ENCODE measurements around the gene KLK10.

Gene KLK10

DNA sequence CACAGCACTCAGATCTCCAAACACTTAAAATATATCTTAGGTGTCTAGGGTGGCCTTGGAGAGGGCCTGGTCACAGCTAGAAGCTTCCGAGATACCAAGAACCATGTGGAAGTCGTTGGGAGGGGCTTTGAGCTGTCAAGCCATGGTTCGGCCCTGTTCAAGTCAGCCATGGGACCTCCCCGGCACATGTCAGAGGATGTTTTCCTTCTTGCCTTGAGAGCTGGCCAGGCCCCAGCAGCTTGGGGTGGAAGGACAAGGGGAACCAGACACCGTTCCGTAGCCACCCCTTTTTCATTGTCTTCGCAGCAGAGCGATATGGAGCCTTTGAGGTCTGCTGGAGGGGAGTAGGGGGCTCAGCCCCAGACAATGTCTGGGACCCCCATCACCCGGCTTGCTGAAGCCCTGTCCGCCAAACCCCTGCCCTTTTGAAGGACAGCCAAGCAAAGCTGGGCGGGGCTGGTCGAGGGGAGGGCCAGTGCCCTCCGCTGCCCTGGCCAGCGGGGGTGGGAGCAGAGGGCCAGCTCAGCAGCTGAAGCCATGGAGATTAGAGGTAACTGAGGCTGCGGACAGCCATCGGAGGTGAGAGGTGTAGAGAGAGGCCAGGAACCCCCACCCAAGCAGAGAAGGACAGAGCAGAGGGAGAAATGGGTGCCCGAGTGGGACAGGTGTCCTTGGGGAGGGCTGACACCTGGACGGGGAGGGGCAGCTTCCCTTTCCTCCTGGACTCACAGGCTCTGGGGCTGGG is 6.5 kb upstream of the KLK10 start:
- no peak for DNase-seq

DNA sequence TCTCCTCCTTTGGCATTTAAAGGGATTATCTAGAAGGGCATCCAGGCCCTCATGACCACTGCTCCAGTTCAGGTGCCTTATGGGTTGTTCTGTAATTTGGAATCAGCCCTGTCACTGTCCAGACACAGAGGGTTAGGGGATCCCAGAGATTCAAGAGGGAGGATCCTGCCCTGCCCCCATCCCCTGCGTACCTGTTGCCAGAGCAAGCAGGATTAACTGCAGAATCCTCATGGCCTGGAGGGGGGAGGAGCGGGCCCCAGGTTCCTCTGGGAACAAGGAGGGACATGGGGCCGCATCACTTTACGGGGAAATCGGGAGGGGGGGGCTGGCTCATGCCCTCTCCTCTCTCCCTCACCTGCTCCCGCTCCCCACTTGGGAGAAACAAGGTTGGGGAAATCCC is 5.9 kb upstream of the KLK10 start:
- DNase-seq = no peak

DNA sequence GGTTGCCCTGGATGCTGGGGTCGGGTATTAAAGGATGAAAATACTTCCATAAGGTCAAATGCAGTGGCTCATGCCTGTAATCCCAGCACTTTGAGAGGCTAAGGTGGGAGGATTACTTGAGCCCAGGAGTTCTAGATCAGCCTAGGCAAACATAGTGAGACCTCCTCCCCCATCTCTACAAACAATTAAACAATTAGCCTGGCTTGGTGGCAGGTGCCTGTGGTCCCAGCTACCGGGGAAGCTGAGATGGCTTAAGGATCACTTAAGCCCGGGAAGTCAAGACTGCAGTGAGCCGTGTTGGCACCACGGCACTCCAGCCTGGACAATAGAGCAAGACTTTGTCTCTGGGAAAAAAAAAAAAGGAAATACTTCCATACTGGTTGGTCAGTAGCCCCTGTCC is 5.4 kb upstream of the KLK10 start:
- DNase-seq = no peak

DNA sequence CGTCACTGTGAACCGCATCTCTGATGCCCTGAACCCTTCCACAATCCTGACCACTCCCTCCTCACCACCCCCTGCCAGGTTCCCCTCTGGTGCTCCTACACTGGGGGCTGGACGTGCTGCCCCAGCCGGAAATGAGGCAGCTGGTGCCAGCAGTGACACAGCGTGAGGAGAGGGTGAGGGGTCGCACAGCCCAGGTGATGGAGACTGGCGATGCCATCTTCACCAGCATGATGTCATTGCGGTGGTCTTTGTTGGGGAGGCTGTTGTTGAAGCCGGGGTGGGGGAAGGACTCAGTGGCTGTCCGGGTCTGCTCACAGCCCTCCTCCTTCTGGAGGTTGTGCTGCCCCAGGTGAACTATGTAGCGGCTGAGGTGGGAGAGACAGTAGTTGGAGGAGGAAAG is 4.4 kb upstream of the KLK10 start:
- DNase-seq = no peak

DNA sequence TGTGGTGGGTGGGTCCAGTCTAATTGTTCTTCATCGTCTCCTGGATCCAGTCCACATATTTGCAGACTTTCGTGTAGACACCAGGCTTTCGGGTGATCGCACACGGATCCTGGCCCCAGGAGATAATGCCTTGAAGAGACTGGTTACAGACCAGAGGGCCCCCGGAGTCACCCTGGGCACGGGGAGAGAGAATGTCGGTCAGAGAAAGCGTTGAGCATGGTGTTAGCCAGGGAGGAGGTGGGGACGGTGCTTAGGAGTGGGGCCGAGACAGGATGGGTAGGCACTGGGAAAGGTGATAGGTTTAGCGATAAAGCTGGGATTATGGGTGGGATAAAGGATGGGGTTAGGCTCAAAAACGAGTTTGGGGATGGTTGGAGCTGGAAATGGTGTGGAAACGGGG is 3.0 kb upstream of the KLK10 start:
- no peak for DNase-seq

- DNase-seq = no peak
Measured at GRCh38 chr19:51020988-51021651, 1.6 kb upstream of the KLK10 start.

- no peak for DNase-seq
Measured at GRCh38 chr19:51018745-51019543, 565 bp downstream of the KLK10 start.

DNA sequence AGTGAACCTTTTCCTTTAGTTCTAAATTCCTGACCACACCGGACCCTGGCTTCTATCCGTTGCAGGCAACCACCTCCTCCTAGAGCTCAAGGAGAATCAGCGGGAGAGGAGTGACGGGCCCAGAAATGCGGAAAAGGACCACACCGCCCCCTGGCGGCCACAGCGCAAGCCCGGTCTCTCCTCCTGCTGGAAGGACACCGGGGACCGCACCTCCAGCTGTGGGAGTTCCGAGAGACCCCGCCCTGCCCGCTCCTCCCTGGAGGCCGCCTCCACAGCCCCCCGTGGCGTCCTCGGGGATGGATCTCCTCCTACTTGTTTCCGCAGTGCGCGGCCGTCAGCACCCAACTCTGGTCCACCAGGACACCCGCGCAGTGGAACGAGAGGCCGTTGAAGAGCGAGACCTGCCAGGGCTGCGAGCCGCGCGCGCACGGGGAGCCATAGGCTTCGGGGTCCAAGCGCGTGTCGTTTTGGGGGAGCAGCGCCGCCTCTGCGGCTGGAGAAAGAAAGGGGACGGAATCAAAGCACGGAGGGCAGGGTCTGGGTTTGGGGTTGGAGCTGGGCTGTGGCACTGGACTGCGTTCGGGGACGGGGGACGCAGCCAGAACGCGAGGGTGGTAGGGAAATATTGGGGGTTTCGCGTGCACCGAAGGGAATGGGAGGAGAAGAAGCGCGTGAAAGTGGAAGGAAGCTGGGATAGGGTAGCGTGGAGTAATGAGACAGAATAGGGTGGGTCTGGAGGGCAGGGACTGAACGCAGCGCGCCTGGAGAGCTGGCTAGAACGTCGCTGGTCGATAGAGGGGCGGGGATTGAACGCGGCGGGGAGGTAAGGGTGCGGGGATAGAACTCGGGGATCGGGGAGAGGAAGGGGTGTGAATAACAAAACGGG is 2.5 kb downstream of the KLK10 start:
- DNase-seq = peak; percentile 33

DNA sequence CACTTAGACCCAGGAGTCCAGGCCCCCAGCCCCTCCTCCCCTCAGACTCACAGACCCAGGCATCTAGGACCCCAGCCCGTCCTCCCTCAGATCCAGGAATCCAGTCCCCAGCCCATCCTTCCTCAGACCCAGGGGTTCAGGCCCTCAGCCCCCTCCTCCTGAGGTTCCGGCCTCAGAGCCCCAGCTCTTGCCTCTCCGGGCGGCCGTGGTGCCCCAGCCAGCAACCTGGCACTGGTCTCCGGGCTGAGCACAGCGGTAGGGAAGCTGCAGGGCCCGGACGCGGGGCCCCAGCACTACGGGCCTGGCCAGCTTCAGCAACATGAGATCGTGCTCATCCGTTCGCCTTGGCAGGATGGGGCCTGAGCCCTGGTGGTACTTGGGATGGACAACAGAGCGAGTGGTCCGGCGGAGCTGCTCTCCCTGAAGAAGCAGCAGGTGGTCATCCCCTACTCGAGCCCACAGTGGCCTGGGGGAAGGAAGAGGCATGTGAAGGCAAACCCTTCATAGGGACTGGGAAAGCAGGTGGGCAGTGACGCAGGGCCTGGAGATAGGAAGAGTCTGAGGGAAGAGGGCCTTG is 3.7 kb downstream of the KLK10 start:
- no peak for DNase-seq

GRCh38 chr19:51014242-51014641 is 5.3 kb downstream of the KLK10 start:
- no peak for DNase-seq

DNA sequence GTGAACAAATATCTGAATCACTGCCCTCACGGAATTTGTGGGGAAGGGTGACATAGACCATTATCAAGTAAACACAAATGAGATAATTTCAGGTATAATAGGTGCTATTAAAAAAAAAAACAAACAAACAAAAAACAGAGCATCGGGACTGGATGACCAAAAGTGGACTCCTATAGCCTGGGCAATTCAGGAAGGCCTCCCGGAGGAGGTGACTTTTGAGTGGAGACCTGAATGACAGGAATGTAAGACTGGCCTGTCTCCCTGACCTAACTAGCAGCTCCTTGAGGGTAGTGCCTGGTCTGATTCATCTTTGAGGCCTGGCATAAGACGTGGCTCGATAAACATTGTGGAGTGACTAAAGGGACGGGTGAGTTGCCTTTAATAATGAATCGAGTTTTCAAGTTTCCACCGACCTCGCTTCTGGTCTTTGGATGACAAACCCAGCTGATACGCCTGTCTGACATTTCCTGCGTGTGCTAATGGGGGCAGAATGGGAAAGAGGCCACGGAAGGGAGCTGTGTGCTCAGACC is 6.8 kb downstream of the KLK10 start:
- no peak for DNase-seq

DNA sequence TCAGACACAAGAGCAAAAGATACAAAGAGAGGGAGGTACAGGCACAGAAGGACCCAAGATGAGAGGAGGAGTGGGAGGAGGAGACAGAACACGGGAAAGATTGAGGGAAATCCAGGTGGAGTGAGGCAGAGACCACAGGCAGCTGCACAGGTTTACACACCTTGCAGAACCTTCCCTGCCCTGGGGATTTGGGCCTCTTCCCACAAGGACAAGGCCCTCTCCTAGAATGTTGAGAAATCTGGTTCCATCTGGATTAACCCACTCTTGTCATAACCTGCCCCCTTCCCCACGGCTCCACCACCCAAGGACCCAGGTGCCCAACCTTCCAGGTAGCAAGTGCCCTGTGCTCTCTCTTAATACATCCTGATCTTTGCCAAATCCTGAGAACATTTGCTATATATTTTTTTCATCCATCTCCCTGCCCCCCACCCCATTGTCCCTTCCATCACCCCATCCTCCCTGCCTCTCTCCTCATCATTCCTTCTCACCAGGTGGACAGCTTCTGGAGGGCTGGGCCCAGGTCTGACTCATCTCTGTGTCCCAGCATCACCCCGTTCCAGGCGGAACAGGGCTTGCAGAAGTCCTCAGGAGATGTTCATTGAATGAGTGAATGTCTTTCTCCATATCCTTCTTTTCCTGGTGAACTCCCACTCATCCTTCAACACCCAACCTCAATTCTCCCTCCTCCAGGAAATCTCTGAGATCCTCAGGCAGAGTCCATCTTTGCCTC is 9.3 kb downstream of the KLK10 start:
- DNase-seq = no peak

- no peak for DNase-seq
Measured at GRCh38 chr19:51009061-51009891, 10.2 kb downstream of the KLK10 start.

- DNase-seq = no peak
Measured at GRCh38 chr19:51007488-51007887, 12.0 kb downstream of the KLK10 start.

GRCh38 chr19:51006406-51006805 is 13.1 kb downstream of the KLK10 start:
- DNase-seq = no peak

GRCh38 chr19:51005248-51005647 is 14.3 kb downstream of the KLK10 start:
- DNase-seq = no peak

GRCh38 chr19:51003316-51003715 is 16.2 kb downstream of the KLK10 start:
- DNase-seq = no peak

DNA sequence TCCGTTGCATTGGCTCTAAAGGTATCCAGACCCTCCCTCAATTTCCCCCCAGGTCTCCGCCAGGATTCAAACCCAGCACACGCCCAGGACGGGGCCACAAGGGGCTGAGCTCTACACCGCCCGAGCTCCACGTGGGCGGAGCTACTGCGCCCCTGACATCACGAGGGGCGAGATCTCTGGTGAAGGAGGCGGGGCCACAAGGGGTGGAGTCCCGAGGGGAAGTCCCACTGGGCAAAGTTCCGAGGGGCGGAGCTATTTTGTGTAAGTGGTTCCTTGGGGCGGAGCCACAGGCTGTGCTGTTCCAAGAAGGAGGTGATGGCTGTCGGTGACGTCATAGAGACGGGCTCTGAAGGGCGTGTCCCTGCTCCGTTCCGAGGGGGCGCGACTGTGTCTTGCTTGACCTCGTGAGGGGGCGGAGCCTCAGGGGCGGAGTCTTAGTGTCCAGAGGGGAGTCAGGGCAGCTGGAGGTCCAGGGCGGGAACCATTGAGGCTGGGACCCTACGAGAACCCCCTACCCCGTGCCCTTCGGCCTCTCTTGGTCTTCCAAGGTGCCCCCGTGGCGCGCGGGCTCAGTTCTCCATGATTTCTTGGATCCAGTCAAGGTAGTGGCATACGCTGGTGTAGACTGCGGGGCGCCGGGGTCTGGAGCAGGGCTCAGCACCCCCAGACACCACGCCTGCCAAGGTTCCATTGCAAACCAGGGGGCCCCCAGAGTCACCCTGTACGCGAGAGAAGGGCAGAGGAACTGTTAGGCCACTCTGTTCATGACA is 16.8 kb downstream of the KLK10 start:
- no peak for DNase-seq

- no peak for DNase-seq
Measured at GRCh38 chr19:51002089-51002532, 17.4 kb downstream of the KLK10 start.

DNA sequence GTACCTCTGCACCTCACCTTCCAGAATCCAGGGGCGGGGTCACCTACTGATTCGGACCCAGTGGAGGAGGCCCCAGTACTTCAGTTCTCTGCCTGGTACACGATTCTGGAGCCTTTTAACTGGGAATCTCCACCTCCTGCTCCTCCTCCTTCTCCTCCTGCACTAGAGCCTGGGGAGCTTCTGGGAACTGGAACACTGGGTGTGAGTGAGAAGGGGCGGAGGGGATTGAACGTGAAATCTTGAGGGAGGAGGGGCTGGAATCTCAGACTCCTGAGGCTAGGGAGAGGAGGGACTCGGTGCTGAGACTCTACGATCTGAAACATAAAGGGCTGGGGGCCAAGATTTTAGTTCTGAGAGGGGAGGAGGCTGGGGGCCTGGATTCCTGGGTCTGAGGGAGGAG is 18.0 kb downstream of the KLK10 start, which contains the start of gene KLK8:
KLK8 (minus strand) TSS at position 90 of the 400 bp plus-strand sequence. CDS start 437 bp downstream, outside the sequence.
- DNase-seq = no peak
